Activated CD8-positive, alpha-beta memory T cell treated with anti-CD3 and anti-CD28 coated beads, Interleukin-2, amount 10 ng/mL, durations not matched to agents 7 days and 5 days (primary cell): ENCODE data around the gene PCDH15. TPM values are rescaled to one million over a fixed set of nuclear protein-coding genes. Genes with fewer than 3 reads are reported as not detected.

Experiments used
- ATAC-seq: fragments of 150-1000 bp; cut with Tn5 transposase; one replicate; pipeline ENCODE4 v1.10.0; 2021; ENCODE audit warnings: moderate library complexity
- CTCF ChIA-PET: fragments of 350-600 bp; sonication (Branson Sonifier 250); formaldehyde crosslinking; loops from one replicate; lab custom pipeline; 2021; ENCODE audit warnings: antibody characterized with exemption; lab: Charles Lee
- DNase-seq: peaks from one replicate; pipeline ENCODE4 v3.0.0-alpha.2; 2020
- H3K27ac Mint-ChIP-seq: one replicate; pipeline ENCODE4 v1.8.0; 2021; ENCODE audit warnings: mild to moderate bottlenecking, mixed read lengths
- H3K27me3 Mint-ChIP-seq: one replicate; pipeline ENCODE4 v1.8.0; 2021; ENCODE audit warnings: mixed read lengths
- H3K36me3 Mint-ChIP-seq: one replicate; pipeline ENCODE4 v1.8.0; 2021; ENCODE audit warnings: mild to moderate bottlenecking, mixed read lengths
- H3K4me1 Mint-ChIP-seq: one replicate; pipeline ENCODE4 v1.8.0; 2021; ENCODE audit warnings: mixed read lengths
- H3K4me3 Mint-ChIP-seq: one replicate; pipeline ENCODE4 v1.8.0; 2021; ENCODE audit warnings: mild to moderate bottlenecking, moderate library complexity, mixed read lengths
- H3K9me3 Mint-ChIP-seq: one replicate; pipeline ENCODE4 v1.8.0; 2022; ENCODE audit warnings: low read depth, mixed read lengths
- total RNA-seq, 2 experiments: library from RNA; stranded (reverse); gene quantifications; one replicate each; pipeline ENCODE4 v1.2.3, GENCODE V29; 2021

Gene PCDH15
- total RNA-seq, 2 experiments from 2014 or later = not detected

DNA sequence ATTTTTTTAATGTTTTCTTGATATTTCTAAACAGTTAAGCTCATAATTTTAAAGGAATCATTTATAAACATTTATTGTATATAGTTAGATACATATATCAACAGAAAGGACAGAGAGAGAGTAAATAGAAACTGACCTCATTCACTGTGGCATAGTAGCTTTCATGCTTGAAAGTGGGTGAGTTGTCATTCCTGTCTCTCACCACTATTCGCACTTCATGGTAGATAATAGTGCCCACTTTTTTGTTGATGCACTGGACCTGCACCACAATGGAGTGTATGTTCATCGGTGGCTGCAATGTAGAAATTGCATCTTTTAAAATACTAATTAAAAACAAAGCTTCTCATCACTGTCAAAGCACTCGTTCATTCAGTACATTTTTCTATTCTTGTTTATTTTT lies 432.0 kb downstream of the PCDH15 start:
- no peak overlapping the region for H3K27ac Mint-ChIP-seq
- no peak for DNase-seq
- no peaks in the 10 kb centered on the region for H3K27me3 Mint-ChIP-seq
- H3K4me1 Mint-ChIP-seq = no peaks in the 10 kb centered on the region
- ATAC-seq = no peak
- no peaks in the 10 kb centered on the region for H3K36me3 Mint-ChIP-seq
- no peak overlapping the region for H3K4me3 Mint-ChIP-seq
- H3K9me3 Mint-ChIP-seq = peaks cover 4% of the 10 kb centered on the region
- CTCF ChIA-PET = no interaction called here

DNA sequence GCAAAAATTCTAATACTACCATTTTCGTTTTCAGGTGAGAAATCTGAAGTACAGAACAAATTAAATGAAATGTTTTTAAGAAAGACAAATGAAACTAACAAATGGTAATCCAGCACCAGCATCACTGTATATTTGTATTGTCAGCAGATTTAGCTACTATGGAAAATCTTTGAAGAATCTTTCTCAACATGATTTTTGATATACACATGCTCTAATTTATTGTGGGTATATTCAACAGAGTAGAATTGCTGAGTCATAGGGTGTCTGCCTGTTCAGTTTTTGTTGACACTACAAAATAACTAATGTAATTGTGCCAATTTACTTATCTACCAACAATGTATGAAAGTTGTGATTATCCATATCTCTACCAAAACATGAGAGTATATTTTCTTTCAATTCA lies 437.6 kb downstream of the PCDH15 start:
- Mint-ChIP-seq H3K36me3 (no peaks in the 10 kb centered on the region), H3K4me1 (no peaks in the 10 kb centered on the region), H3K4me3 (no peak overlapping the region), H3K9me3 (peaks cover 2% of the 10 kb centered on the region), H3K27me3 (no peaks in the 10 kb centered on the region), H3K27ac (no peak overlapping the region)
- DNase-seq (no peak), ATAC-seq (no peak)
- CTCF ChIA-PET = no interaction called here

DNA sequence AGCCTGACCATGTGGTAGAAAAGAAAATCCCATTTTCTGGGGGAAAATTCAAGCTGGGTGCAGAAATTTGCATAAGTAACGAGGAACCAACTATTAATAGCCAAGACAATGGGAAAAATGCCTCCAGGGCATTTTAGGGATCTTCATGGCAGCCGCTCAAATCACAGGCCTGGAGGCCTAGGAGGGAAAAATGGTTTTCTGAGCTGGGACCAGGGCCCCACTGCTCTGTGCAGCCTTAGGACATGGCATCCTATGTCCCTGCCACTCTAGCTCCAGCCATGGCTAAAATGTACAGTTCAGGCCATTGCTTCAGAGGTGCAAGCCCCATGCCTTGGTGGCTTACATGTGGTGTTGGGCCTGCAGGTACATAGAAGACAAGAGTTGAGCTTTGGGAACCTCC lies 459.0 kb downstream of the PCDH15 start:
- H3K9me3 Mint-ChIP-seq = peaks cover 13% of the 10 kb centered on the region
- CTCF ChIA-PET = no interaction called here
- H3K27ac Mint-ChIP-seq = no peak overlapping the region
- H3K4me1 Mint-ChIP-seq = no peaks in the 10 kb centered on the region
- DNase-seq (no peak), ATAC-seq (no peak)
- no peak overlapping the region for H3K4me3 Mint-ChIP-seq
- H3K36me3 Mint-ChIP-seq = no peaks in the 10 kb centered on the region
- H3K27me3 Mint-ChIP-seq = no peaks in the 10 kb centered on the region

DNA sequence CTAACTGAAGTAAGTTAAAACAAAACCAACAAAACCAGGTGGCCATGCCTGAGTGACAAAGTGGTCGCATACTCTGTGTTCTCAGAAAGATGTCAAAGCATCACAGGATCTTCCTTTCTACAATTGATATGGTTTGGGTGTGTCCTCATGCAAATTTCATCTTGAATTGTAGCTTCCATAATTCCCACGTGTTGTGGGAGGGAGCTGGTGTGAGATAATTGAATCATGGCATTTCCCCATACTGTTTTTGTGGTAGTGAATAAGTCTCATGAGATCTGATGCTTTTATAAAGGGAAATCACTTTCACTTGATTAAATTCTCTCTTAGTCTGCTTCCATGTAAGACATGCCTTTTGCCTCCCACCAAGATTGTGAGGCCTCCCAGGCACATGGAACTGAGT lies 465.7 kb downstream of the PCDH15 start:
- H3K4me3 Mint-ChIP-seq = no peak overlapping the region
- peaks cover 6% of the 10 kb centered on the region for H3K9me3 Mint-ChIP-seq
- H3K4me1 Mint-ChIP-seq = no peaks in the 10 kb centered on the region
- H3K36me3 Mint-ChIP-seq = no peaks in the 10 kb centered on the region
- ATAC-seq (no peak), DNase-seq (no peak)
- no peaks in the 10 kb centered on the region for H3K27me3 Mint-ChIP-seq
- no peak overlapping the region for H3K27ac Mint-ChIP-seq
- CTCF ChIA-PET = no interaction called here

DNA sequence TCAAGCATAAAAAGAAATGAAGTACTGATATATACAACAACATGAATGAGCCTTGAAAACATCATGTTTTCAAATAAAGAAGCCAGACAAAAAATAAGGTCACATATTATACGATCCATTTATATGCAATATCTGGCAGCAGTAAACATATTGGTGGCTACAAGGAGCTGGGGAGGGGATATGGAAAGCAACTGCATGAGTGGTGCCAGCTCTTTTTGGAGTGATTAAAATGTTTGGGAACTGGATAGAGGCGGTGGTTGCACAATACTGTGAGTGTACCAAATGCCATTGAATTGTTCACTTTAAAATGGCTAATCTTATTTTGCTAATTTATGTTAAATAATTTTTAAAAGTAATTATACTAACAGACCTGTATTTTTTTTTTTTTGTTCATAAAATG lies 481.7 kb downstream of the PCDH15 start:
- no peak overlapping the region for H3K4me3 Mint-ChIP-seq
- CTCF ChIA-PET = no interaction called here
- no peaks in the 10 kb centered on the region for H3K36me3 Mint-ChIP-seq
- peaks cover 2% of the 10 kb centered on the region for H3K9me3 Mint-ChIP-seq
- no peak overlapping the region for H3K27ac Mint-ChIP-seq
- ATAC-seq (no peak), DNase-seq (no peak)
- H3K4me1 Mint-ChIP-seq = no peaks in the 10 kb centered on the region
- no peaks in the 10 kb centered on the region for H3K27me3 Mint-ChIP-seq

DNA sequence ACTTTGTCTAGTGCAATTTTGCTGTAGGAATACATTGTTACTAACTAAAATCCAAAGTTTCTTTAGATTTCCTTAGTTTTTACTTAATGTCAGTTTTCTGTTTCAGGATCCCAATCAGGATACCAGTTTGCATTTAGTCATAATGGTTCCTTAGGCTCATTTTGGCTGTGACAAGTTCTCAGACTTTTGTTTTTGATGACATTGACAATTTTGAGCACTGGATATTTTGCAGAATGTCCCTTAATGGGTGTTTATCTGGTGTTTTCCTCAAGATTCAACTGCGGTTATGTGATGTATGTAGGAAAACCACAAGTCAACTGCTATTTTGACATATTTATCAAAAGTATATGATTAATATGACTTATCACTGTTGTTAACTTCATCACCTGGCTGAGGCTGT lies 482.6 kb downstream of the PCDH15 start:
- no peak overlapping the region for H3K4me3 Mint-ChIP-seq
- peaks cover 2% of the 10 kb centered on the region for H3K9me3 Mint-ChIP-seq
- H3K27me3 Mint-ChIP-seq = no peaks in the 10 kb centered on the region
- no peaks in the 10 kb centered on the region for H3K4me1 Mint-ChIP-seq
- no peak overlapping the region for H3K27ac Mint-ChIP-seq
- CTCF ChIA-PET = no interaction called here
- ATAC-seq (no peak), DNase-seq (no peak)
- no peaks in the 10 kb centered on the region for H3K36me3 Mint-ChIP-seq

DNA sequence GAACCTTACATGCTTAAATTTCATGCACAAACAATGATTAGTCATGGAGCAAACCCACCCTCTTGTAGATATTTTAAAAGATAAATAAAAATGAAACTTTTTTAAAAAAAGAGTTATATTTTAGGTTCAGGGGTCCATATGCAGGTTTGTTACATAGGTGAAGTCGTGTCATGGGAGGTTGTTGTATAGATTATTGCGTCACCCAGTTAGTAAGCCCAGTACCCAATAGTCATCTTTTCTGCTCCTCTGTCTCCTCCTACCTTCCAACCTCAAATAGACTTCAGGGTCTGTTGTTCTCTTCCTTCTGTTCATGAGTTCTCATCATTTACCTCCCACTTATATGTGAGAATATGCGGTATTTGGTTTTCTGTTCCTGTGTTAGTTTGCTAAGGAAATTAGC lies 486.6 kb downstream of the PCDH15 start:
- Mint-ChIP-seq H3K27me3 (no peaks in the 10 kb centered on the region), H3K9me3 (peaks cover 10% of the 10 kb centered on the region), H3K4me1 (no peaks in the 10 kb centered on the region), H3K4me3 (no peak overlapping the region), H3K36me3 (no peaks in the 10 kb centered on the region), H3K27ac (no peak overlapping the region)
- ATAC-seq (no peak), DNase-seq (no peak)
- CTCF ChIA-PET = no interaction called here

DNA sequence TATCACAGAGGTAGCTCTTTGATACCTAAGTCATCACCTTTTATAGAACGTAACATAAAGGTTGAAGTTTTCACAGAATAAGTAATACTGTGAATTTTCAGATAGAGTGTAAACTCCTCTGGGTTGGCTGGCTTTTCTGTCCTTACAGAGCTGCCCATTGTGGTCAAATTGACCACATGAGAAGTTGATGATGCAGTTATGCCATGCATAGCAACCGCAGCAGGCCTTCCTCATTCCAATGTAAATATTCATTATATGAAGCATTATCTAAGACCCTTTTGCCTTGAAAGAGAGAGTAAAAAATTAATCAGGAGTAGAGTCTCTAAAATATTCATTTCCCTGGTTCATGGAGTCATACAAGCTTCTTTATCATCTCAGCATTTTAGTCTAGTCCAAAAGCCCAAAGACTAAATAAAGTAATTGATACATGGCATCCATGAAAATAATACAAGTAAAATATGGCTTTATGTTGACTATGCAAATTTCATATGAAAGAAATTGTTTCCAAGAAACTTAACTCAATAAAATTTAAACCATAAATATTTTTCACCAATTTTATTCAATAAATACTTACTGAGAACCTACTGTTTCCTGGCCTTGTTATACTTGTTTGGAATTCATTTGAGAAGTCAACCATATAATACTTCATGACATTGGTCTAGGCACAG lies 516.4 kb downstream of the PCDH15 start:
- CTCF ChIA-PET = no interaction called here
- Mint-ChIP-seq H3K4me3 (no peak overlapping the region), H3K27me3 (no peaks in the 10 kb centered on the region), H3K27ac (no peak overlapping the region), H3K36me3 (no peaks in the 10 kb centered on the region), H3K4me1 (no peaks in the 10 kb centered on the region), H3K9me3 (peaks cover 9% of the 10 kb centered on the region)
- DNase-seq (no peak), ATAC-seq (no peak)

DNA sequence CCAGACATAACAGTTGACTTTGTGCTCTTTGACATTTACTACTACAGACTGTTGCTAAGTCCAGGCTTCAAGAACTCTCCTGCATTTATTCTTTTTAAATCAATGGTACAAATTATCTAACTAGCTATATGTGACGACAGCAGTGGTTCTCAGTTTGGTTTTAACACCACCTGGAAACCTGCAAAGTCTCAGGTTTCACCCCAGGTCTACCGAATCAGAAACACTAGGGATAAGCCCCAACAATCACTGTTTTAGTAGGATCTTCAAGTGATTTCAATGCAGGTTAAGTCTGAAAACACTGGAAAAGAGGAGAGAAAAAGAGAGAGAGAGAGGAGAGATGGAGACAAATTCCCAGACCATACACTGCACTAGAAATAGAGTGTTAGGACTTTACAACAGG lies 519.0 kb downstream of the PCDH15 start:
- Mint-ChIP-seq H3K4me3 (no peak overlapping the region), H3K27ac (no peak overlapping the region), H3K36me3 (no peaks in the 10 kb centered on the region), H3K4me1 (no peaks in the 10 kb centered on the region), H3K9me3 (peaks cover 8% of the 10 kb centered on the region), H3K27me3 (no peaks in the 10 kb centered on the region)
- CTCF ChIA-PET = no interaction called here
- DNase-seq (no peak), ATAC-seq (no peak)

DNA sequence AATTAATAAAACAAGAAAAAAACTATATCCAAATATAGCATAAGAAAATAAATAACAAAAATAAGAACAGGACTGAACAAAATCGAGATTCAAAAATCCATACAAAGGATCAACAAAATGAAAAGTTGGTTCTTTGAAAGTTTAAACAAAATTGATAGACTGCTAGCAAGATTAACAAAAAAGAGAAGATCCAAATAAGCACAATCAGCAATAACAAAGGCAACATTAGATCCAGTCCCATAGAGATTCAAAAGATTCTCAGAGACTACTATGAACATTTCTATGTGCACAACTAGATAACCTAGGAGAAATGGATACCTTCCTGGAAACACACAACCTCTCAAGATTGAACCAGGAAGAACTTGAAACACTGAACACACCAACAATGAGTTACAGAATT lies 534.6 kb downstream of the PCDH15 start:
- Mint-ChIP-seq H3K36me3 (no peaks in the 10 kb centered on the region), H3K27ac (no peak overlapping the region), H3K9me3 (peaks cover 6% of the 10 kb centered on the region), H3K27me3 (no peaks in the 10 kb centered on the region), H3K4me3 (no peak overlapping the region), H3K4me1 (no peaks in the 10 kb centered on the region)
- no peak for ATAC-seq
- DNase-seq = no peak
- CTCF ChIA-PET = no interaction called here

DNA sequence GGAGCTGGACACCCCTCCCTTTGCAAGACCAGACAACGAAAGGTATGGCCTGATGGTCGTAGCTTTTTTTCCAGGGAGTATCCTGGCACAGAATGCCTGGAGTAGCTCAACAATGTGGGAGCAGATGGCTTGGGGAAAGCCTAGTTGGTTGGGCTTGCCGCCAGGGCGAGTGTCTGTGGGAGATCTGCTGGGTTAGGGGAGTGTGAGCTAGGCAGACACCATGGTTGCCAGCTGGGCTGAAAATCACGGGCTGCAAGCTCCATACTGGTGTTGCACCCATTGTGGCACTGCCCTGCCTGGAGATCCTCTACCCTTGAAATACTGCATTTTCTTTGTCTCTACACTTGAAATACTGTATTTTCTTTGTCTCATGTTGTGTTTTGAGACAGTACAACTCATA lies 538.3 kb downstream of the PCDH15 start:
- ATAC-seq (no peak), DNase-seq (no peak)
- no peak overlapping the region for H3K4me3 Mint-ChIP-seq
- no peaks in the 10 kb centered on the region for H3K36me3 Mint-ChIP-seq
- H3K27ac Mint-ChIP-seq = no peak overlapping the region
- CTCF ChIA-PET = no interaction called here
- H3K27me3 Mint-ChIP-seq = no peaks in the 10 kb centered on the region
- H3K4me1 Mint-ChIP-seq = no peaks in the 10 kb centered on the region
- H3K9me3 Mint-ChIP-seq = peaks cover 11% of the 10 kb centered on the region

DNA sequence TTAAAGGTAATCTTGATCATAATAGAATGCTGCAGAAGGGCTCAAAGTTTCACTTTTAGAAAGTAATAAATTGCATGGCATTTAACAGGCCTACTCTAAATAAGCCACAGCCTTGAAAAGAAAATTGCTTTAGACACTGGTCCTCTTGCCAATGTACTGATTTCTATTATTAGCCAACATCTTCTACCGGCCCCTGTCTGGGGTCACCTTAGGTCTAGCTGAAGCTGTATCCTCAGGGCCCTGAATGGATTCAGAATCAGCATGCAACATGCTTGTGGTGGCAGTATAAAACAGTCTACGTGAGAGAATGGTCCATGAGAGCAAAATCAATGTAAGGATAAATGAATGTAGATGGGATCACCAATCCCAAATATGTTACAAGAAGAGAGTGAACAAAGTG lies 541.9 kb downstream of the PCDH15 start:
- H3K4me3 Mint-ChIP-seq = no peak overlapping the region
- ATAC-seq = no peak
- no peaks in the 10 kb centered on the region for H3K27me3 Mint-ChIP-seq
- no peak for DNase-seq
- H3K36me3 Mint-ChIP-seq = no peaks in the 10 kb centered on the region
- H3K4me1 Mint-ChIP-seq = no peaks in the 10 kb centered on the region
- H3K27ac Mint-ChIP-seq = no peak overlapping the region
- CTCF ChIA-PET = no interaction called here
- H3K9me3 Mint-ChIP-seq = peaks cover 7% of the 10 kb centered on the region

DNA sequence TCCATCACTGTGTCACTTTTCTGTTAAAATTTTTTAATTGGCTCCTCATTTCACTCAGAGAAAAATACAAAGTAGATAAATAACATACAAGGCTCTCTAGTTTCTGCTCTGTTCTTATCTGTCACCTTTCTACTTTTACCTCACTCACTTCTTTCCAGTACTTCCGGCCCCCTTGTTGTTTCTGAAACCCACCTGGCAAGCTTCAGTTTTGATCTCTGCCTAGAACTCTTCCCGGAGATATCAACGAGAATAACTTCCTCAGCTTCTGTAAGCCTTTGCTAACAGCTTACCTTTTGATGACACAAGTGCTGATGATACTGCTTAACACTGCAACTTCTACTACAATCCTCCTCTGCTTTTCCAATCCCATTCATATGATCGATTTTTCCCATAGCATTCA lies 566.2 kb downstream of the PCDH15 start:
- ATAC-seq (no peak), DNase-seq (no peak)
- H3K4me3 Mint-ChIP-seq = no peak overlapping the region
- CTCF ChIA-PET = no interaction called here
- H3K27ac Mint-ChIP-seq = no peak overlapping the region
- H3K9me3 Mint-ChIP-seq = peaks cover 3% of the 10 kb centered on the region
- H3K36me3 Mint-ChIP-seq = no peaks in the 10 kb centered on the region
- no peaks in the 10 kb centered on the region for H3K4me1 Mint-ChIP-seq
- H3K27me3 Mint-ChIP-seq = no peaks in the 10 kb centered on the region

DNA sequence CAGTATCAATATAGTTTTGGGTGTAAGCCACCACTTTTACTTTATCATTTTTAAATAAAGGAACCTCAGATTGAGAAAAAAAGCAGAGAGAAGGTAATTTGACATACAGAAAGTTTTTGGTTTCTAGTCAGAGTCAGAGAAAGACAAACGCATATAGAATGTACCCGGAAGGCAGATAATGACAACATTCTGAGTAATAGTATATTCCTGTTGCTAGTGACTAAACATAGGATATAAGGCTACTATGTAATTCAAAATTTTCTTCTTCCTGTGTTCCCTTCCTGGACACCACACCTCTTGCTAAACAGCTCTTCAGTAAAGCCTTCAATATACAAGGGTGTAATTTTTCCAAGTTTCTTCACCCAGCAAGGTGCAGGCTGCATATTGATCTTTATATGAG lies 597.6 kb downstream of the PCDH15 start:
- Mint-ChIP-seq H3K27ac (no peak overlapping the region), H3K27me3 (no peaks in the 10 kb centered on the region), H3K36me3 (no peaks in the 10 kb centered on the region), H3K4me1 (no peaks in the 10 kb centered on the region), H3K9me3 (peaks cover 18% of the 10 kb centered on the region), H3K4me3 (no peak overlapping the region)
- DNase-seq (no peak), ATAC-seq (no peak)
- CTCF ChIA-PET = no interaction called here

DNA sequence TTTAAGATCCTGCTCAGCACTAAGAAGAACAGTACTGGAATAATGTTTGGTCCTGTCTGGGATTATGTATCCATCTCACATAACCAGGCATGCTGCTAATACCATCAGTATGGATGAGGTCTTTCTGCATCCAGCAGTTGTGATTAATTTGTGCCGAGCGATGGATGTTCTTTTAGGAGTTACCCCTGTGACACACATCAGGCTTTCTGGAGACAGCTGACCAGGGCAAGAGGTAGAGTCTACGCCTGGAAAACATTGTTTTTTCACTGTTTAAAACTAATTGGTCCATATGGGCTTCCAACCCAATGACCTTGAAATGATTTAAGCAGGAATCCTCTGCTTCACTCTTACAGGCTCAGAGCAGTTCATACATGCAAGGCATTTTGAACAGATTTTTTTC lies 603.0 kb downstream of the PCDH15 start:
- CTCF ChIA-PET = no interaction called here
- no peaks in the 10 kb centered on the region for H3K4me1 Mint-ChIP-seq

More for the DNA sequence above, 603.0 kb downstream of the PCDH15 start:
- no peak for ATAC-seq
- Mint-ChIP-seq H3K27ac (no peak overlapping the region), H3K27me3 (no peaks in the 10 kb centered on the region), H3K4me3 (no peak overlapping the region), H3K9me3 (peaks cover 18% of the 10 kb centered on the region), H3K36me3 (no peaks in the 10 kb centered on the region)
- DNase-seq = no peak
